HG03066 (cell line): ENCODE data around the gene OBSCN.

Experiments used
- ATAC-seq: cut with Tn5 transposase; IDR thresholded peaks from one replicate; pipeline ENCODE4 v1.9.1; 2021; ENCODE audit warnings: low read depth; ENCODE audit not compliant: unreplicated experiment

OBSCN gene

GRCh38 chr1:228284148-228284495 lies 76.3 kb downstream of the OBSCN start:
- ATAC-seq: no peak

- ATAC-seq: no peak
Observed at GRCh38 chr1:228284521-228284920, 76.7 kb downstream of the OBSCN start.

- ATAC-seq: no peak
Observed at GRCh38 chr1:228285661-228286504, 78.0 kb downstream of the OBSCN start.

- no peak for ATAC-seq
Observed at GRCh38 chr1:228286505-228287417, 78.9 kb downstream of the OBSCN start.

GRCh38 chr1:228287541-228288425 lies 79.9 kb downstream of the OBSCN start:
- no peak for ATAC-seq

GRCh38 chr1:228288536-228289238 lies 80.8 kb downstream of the OBSCN start:
- no peak for ATAC-seq

- no peak for ATAC-seq
Observed at GRCh38 chr1:228289239-228289849, 81.5 kb downstream of the OBSCN start.

GRCh38 chr1:228289996-228290881 lies 82.4 kb downstream of the OBSCN start:
- no peak for ATAC-seq

GRCh38 chr1:228291906-228292608 lies 84.2 kb downstream of the OBSCN start:
- no peak for ATAC-seq

GRCh38 chr1:228292609-228292911 lies 84.7 kb downstream of the OBSCN start:
- no peak for ATAC-seq

- ATAC-seq: no peak
Observed at GRCh38 chr1:228293393-228293792, 85.5 kb downstream of the OBSCN start.

- ATAC-seq: no peak
Observed at GRCh38 chr1:228293816-228294500, 86.1 kb downstream of the OBSCN start.

- no peak for ATAC-seq
Observed at GRCh38 chr1:228294717-228295116, 86.9 kb downstream of the OBSCN start.

GRCh38 chr1:228295201-228295600 lies 87.4 kb downstream of the OBSCN start:
- ATAC-seq: no peak

- ATAC-seq: no peak
Observed at GRCh38 chr1:228295981-228296380, 88.1 kb downstream of the OBSCN start.

- no peak for ATAC-seq
Observed at GRCh38 chr1:228297242-228297641, 89.4 kb downstream of the OBSCN start.

GRCh38 chr1:228297822-228298221 lies 90.0 kb downstream of the OBSCN start:
- no peak for ATAC-seq

GRCh38 chr1:228298471-228298870 lies 90.6 kb downstream of the OBSCN start:
- ATAC-seq: no peak
